Activated B cell treated with CpG ODN at 0.5 μM for 24 hours (primary cell): Measurements from ENCODE around the gene IL1RAPL1. TPM values are rescaled to one million over a fixed set of nuclear protein-coding genes. Genes with fewer than 3 reads are reported as not detected.

Source experiments
- ATAC-seq: fragments of 200-7000 bp; cut with Tn5 transposase; one replicate; pipeline ENCODE4 v1.10.0; 2021; ENCODE audit warnings: low read depth, mild to moderate bottlenecking, moderate library complexity
- CTCF ChIA-PET: fragments of 350-600 bp; sonication (Branson Sonifier 250); formaldehyde crosslinking; loops from one replicate; lab custom pipeline; 2021; ENCODE audit warnings: antibody characterized with exemption; lab: Charles Lee
- POLR2A ChIA-PET: fragments of 350-600 bp; sonication (Branson Sonifier 250); formaldehyde crosslinking; loops from one replicate; lab custom pipeline; 2021; ENCODE audit warnings: antibody characterized with exemption; lab: Charles Lee
- DNase-seq: peaks from one replicate; pipeline ENCODE4 v3.0.0; 2022
- H3K27ac Mint-ChIP-seq: one replicate; pipeline ENCODE4 v1.8.0; 2020; ENCODE audit warnings: mixed read lengths
- H3K27me3 Mint-ChIP-seq: one replicate; pipeline ENCODE4 v1.8.0; 2021; ENCODE audit warnings: mixed read lengths
- H3K36me3 Mint-ChIP-seq: one replicate; pipeline ENCODE4 v1.8.0; 2021; ENCODE audit warnings: low read depth, mixed read lengths
- H3K4me1 Mint-ChIP-seq: one replicate; pipeline ENCODE4 v1.8.0; 2021; ENCODE audit warnings: mixed read lengths
- H3K4me3 Mint-ChIP-seq: one replicate; pipeline ENCODE4 v1.8.0; 2020; ENCODE audit warnings: mild to moderate bottlenecking, mixed read lengths
- H3K9me3 Mint-ChIP-seq: one replicate; pipeline ENCODE4 v1.8.0; 2020; ENCODE audit warnings: mixed read lengths
- CTCF ChIP-seq: fragments of 200-600 bp; IDR thresholded peaks from one replicate; pipeline ENCODE4 v1.8.0; 2022; ENCODE audit warnings: antibody characterized with exemption, mild to moderate bottlenecking
- intact Hi-C: fragments of 100-400 bp; cut with micrococcal nuclease; formaldehyde crosslinking; loops from one replicate; pipeline ENCODE4 v1.15.1; 2024
- total RNA-seq: library from RNA; stranded (reverse); gene quantifications from 2 replicates; pipeline ENCODE4 v1.2.3, GENCODE V29; 2022

IL1RAPL1 gene
- total RNA-seq, 1 donor from 2014 or later = not detected

DNA sequence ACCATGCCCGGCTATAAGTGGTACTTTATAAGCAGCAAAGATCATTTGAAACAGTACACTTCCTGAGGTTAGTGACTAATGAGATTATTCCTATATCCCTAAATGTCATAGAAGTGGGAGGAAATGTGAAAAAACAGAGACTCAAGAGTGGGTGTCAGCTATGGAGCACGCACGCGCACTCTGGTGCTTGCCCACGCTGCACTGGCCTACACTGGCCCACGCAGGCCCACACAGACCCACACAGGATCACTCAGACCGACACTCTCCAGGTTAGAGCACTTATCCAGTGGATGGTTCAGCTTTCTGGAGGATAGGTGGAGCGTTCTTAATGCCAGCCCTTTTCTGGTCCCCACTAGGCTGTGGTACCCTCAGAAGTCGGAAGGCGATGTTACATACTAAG lies 78.5 kb downstream of the IL1RAPL1 start:
- POLR2A ChIA-PET = no interaction called here
- intact Hi-C loops = no loop called here
- Mint-ChIP-seq H3K4me3 (no peak overlapping the region), H3K27ac (no peak overlapping the region), H3K36me3 (no peaks in the 10 kb centered on the region), H3K4me1 (no peaks in the 10 kb centered on the region), H3K27me3 (no peaks in the 10 kb centered on the region), H3K9me3 (no peaks in the 10 kb centered on the region)
- CTCF ChIA-PET = no interaction called here
- DNase-seq = no peak
- ATAC-seq = no peak
- no peak for TF ChIP-seq CTCF

GRCh38 chrX:28668303-28668702 lies 81.1 kb downstream of the IL1RAPL1 start:
- Mint-ChIP-seq H3K4me3 (no peak overlapping the region), H3K9me3 (no peaks in the 10 kb centered on the region), H3K27ac (no peak overlapping the region), H3K36me3 (no peaks in the 10 kb centered on the region), H3K4me1 (no peaks in the 10 kb centered on the region), H3K27me3 (no peaks in the 10 kb centered on the region)
- TF ChIP-seq CTCF = no peak
- POLR2A ChIA-PET = no interaction called here
- ATAC-seq (no peak), DNase-seq (no peak)
- CTCF ChIA-PET = no interaction called here
- intact Hi-C loops = no loop called here

DNA sequence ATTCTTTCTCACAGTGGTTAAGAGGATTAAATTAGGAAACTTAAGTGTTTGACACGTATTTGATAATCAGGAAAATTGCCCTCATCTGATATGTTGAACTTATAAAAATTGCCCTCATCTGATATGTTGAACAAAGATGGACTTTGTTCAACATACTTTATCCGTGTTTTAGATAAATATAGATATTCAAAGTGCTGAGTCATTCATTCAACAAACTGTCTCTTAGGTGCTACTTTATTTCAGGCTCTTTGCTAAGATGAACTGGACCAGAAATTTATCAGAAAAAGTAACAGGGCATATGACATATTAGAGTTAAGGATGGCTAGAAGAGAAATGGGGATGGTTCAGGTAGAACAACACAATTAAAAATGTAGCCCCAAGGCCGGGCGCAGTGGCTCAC lies 81.7 kb downstream of the IL1RAPL1 start:
- TF ChIP-seq CTCF = no peak
- ATAC-seq (no peak), DNase-seq (no peak)
- Mint-ChIP-seq H3K36me3 (no peaks in the 10 kb centered on the region), H3K27ac (no peak overlapping the region), H3K4me1 (no peaks in the 10 kb centered on the region), H3K9me3 (no peaks in the 10 kb centered on the region), H3K27me3 (no peaks in the 10 kb centered on the region), H3K4me3 (no peak overlapping the region)
- ChIA-PET POLR2A (no interaction called here), CTCF (no interaction called here)
- intact Hi-C loops = no loop called here

DNA sequence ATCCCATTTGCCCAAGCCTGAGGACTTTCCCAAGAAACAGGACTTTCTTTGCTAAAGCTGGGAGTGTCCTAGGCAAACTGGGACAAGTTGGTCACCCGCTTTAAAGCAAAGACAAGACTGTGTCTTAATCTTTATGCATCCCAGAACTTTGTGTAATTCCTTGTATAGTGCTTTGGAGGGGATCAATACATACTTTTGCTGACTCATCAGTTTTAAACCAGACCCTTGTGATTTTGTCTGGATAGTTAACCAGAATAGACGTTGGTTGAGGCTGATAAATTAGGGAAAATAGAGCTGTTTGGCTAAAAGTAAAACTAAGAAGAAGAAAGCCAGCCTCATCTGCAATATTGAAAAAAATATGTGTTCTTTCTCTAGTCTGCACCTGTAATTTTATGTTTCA lies 82.8 kb downstream of the IL1RAPL1 start:
- no peaks in the 10 kb centered on the region for H3K9me3 Mint-ChIP-seq
- intact Hi-C loops = no loop called here
- H3K36me3 Mint-ChIP-seq = no peaks in the 10 kb centered on the region
- DNase-seq (no peak), ATAC-seq (no peak)
- H3K4me3 Mint-ChIP-seq = no peak overlapping the region
- H3K27me3 Mint-ChIP-seq = no peaks in the 10 kb centered on the region
- ChIA-PET POLR2A (no interaction called here), CTCF (no interaction called here)
- no peak for TF ChIP-seq CTCF
- H3K27ac Mint-ChIP-seq = no peak overlapping the region
- H3K4me1 Mint-ChIP-seq = no peaks in the 10 kb centered on the region

DNA sequence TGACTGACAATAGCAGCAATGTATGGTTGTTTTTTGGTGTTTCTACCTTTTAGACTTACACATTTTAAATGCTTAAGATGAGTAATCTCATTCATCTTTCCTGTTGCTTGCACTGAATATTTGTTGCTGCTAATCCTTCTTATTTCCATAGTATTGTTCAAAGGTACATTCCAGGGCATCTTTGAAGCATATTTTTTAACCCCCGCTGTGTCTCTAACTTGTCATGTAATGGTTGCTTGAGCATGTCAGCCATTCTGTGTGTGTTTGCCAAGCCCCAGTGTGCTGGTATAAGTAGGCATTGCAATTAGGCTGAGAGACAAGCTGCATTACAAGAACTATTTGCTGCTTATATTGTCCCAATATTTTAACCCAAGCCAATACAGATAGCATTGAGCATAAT lies 87.9 kb downstream of the IL1RAPL1 start:
- POLR2A ChIA-PET = no interaction called here

More for the DNA sequence above, 87.9 kb downstream of the IL1RAPL1 start:
- no peak for TF ChIP-seq CTCF
- Mint-ChIP-seq H3K9me3 (no peaks in the 10 kb centered on the region), H3K27ac (no peak overlapping the region), H3K27me3 (no peaks in the 10 kb centered on the region), H3K4me3 (no peak overlapping the region), H3K36me3 (no peaks in the 10 kb centered on the region), H3K4me1 (no peaks in the 10 kb centered on the region)
- intact Hi-C loops = no loop called here
- CTCF ChIA-PET = no interaction called here
- ATAC-seq (no peak), DNase-seq (no peak)
